G401 (cell line): ENCODE results near the gene CCNY. TPM values are rescaled to one million over a fixed set of nuclear protein-coding genes. Genes with fewer than 3 reads are reported as not detected.
A peak's percentile ranks its signal among the peaks of the same experiment; 100 is the strongest.

ENCODE experiments used
- DNase-seq: peaks from one replicate; pipeline ENCODE4 v3.0.0-alpha.2; 2015; ENCODE audit warnings: low spot score
- in situ Hi-C: cut with HindIII; loops from 2 replicates; pipeline ENCODE4 v1.10.0; 2016; ENCODE audit warnings: low sequenced_read_pairs, mixed read lengths
- total RNA-seq: library from RNA; depleted of rRNA; stranded (reverse); fragments of >200 nt; shearing (Covaris generic); gene quantifications from 2 replicates; pipeline ENCODE4 v1.2.3, GENCODE V29; 2014

Gene CCNY
- total RNA-seq, 1 experiment from 2014 or later: 62.9 TPM

GRCh38 chr10:35329520-35329919, 6.8 kb upstream of the CCNY start:
- no peak for DNase-seq
- in situ Hi-C loops: no loop called here

- in situ Hi-C loops: no loop called here
- no peak for DNase-seq
Observed at GRCh38 chr10:35331894-35332640, 4.2 kb upstream of the CCNY start.

GRCh38 chr10:35334297-35334696, 2.0 kb upstream of the CCNY start:
- in situ Hi-C loops: no loop called here
- DNase-seq: no peak

- no peak for DNase-seq
- in situ Hi-C loops: no loop called here
Observed at GRCh38 chr10:35335133-35336083, 901 bp upstream of the CCNY start.

- in situ Hi-C loops: no loop called here
- peak; percentile 40 for DNase-seq
Observed at GRCh38 chr10:35336921-35337823, 863 bp downstream of the CCNY start.

- in situ Hi-C loops: no loop called here
- no peak for DNase-seq
Observed at GRCh38 chr10:35339942-35340341, 3.6 kb downstream of the CCNY start.

- in situ Hi-C loops: no loop called here
- no peak for DNase-seq
Observed at GRCh38 chr10:35340975-35341374, 4.7 kb downstream of the CCNY start.

GRCh38 chr10:35341521-35341920, 5.2 kb downstream of the CCNY start:
- in situ Hi-C loops: no loop called here
- no peak for DNase-seq

- no peak for DNase-seq
- in situ Hi-C loops: no loop called here
Observed at GRCh38 chr10:35342183-35342753, 6.0 kb downstream of the CCNY start.

- no peak for DNase-seq
- in situ Hi-C loops: no loop called here
Observed at GRCh38 chr10:35343739-35344138, 7.4 kb downstream of the CCNY start.

- in situ Hi-C loops: no loop called here
- no peak for DNase-seq
Observed at GRCh38 chr10:35345383-35345742, 9.1 kb downstream of the CCNY start.

GRCh38 chr10:35346248-35346647, 9.9 kb downstream of the CCNY start:
- DNase-seq: no peak
- in situ Hi-C loops: no loop called here

- in situ Hi-C loops: no loop called here
- DNase-seq: no peak
Observed at GRCh38 chr10:35347121-35347562, 10.8 kb downstream of the CCNY start.

GRCh38 chr10:35347899-35348608, 11.7 kb downstream of the CCNY start:
- in situ Hi-C loops: no loop called here
- no peak for DNase-seq

- DNase-seq: no peak
- in situ Hi-C loops: no loop called here
Observed at GRCh38 chr10:35348609-35349388, 12.5 kb downstream of the CCNY start.

- in situ Hi-C loops: no loop called here
- DNase-seq: no peak
Observed at GRCh38 chr10:35349389-35349915, 13.1 kb downstream of the CCNY start.

GRCh38 chr10:35351021-35351420, 14.7 kb downstream of the CCNY start:
- in situ Hi-C loops: no loop called here
- no peak for DNase-seq

GRCh38 chr10:35352097-35352496, 15.8 kb downstream of the CCNY start:
- DNase-seq: no peak
- in situ Hi-C loops: no loop called here
